Measurements from ENCODE around the gene HNF4A.

HNF4A gene

DNA sequence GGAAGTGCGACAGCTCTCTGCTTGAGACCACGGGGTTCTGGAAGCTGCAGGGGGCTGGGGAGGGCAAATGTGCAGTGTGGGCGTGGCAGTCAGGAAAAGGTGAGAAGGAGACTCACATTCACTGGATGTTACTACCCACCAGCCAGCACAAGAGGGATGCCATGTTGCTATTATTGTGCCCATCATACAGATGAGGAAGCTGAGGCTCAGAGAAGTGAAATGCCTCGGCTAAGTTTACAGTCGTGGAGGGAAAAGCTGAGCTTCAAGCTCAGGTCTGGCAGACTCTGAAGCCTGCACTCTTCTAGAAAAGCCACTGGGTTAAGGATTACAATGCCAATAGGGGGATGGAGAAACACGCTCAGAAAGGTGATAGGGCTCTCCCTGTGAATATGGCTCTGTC, 34.4 kb downstream of the HNF4A start:
- H3K36me3 ChIP-seq (ENCODE audit: control insufficient read depth, insufficient read depth, low read length), result no peaks in the 10 kb centered on the region
- H3K79me2 ChIP-seq (ENCODE audit: control insufficient read depth, insufficient read depth, low read length), result no peaks in the 10 kb centered on the region
- no CpG with 5 or more reads among the region's 6 CpGs for WGBS (ENCODE audit: extremely low coverage, insufficient coverage, low lambda C conversion rate)
- H3K18ac ChIP-seq (ENCODE audit: low read length), result no peak overlapping the region
- H3K4me3 ChIP-seq (ENCODE audit: low read length), result no peak overlapping the region
- H3K4ac ChIP-seq (ENCODE audit: low read depth, low read length), result no peak overlapping the region
- no peaks in the 10 kb centered on the region for H3K79me1 ChIP-seq (ENCODE audit: low read length)
- H2AK5ac ChIP-seq (ENCODE audit: low read length), result no peak overlapping the region
- no peak overlapping the region for H2BK120ac ChIP-seq (ENCODE audit: low read depth, low read length)
- H4K8ac ChIP-seq (ENCODE audit: low read depth, low read length), result no peak overlapping the region
- H2BK15ac ChIP-seq (replicated peaks; ENCODE audit: low read depth), result no peak overlapping the region
- no peak overlapping the region for H4K5ac ChIP-seq (ENCODE audit: low read length)
- H3K9ac ChIP-seq (ENCODE audit: low read length), result no peak overlapping the region
- H2BK5ac ChIP-seq (ENCODE audit: low read length), result no peak overlapping the region
- no peak for DNase-seq
- H3K27ac ChIP-seq (ENCODE audit: low read depth, low read length), result no peak overlapping the region
- H3K27me3 ChIP-seq (ENCODE audit: insufficient read depth, low read length, poor library complexity), result no peaks in the 10 kb centered on the region
- H3K4me1 ChIP-seq (ENCODE audit: control insufficient read depth, low read depth, low read length), result no peaks in the 10 kb centered on the region
- no peak overlapping the region for H3K23ac ChIP-seq (ENCODE audit: low read length)
- H3K4me2 ChIP-seq (ENCODE audit: low read length), result no peak overlapping the region
- no peak overlapping the region for H3K56ac ChIP-seq (ENCODE audit: low read length)

DNA sequence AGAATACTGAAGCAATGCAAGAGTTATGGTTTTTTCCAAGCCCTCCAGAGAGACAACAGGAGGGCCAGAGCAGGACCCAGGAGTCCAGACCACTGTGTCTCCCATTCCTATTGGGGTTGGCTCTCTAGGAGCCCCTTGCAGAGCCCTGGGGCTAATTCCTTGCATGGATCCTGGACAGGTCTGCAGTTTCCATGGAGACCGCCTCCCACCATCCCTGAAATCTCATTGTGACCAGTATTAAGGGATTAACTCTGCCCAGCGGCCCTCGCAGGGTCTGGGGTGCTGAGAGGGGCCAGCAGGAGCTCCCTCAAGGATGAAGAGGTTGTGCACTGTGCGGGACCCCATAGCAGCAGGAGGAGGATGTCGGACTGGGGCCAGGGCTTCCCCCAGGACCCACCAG, 34.8 kb downstream of the HNF4A start:
- Histone ChIP-seq H2BK5ac (ENCODE audit: low read length) (no peak overlapping the region), H3K23ac (ENCODE audit: low read length) (no peak overlapping the region), H4K5ac (ENCODE audit: low read length) (no peak overlapping the region), H3K27ac (ENCODE audit: low read depth, low read length) (no peak overlapping the region), H3K4ac (ENCODE audit: low read depth, low read length) (no peak overlapping the region), H3K79me1 (ENCODE audit: low read length) (no peaks in the 10 kb centered on the region), H3K27me3 (ENCODE audit: insufficient read depth, low read length, poor library complexity) (no peaks in the 10 kb centered on the region), H2AK5ac (ENCODE audit: low read length) (no peak overlapping the region), H3K9ac (ENCODE audit: low read length) (no peak overlapping the region), H3K79me2 (ENCODE audit: control insufficient read depth, insufficient read depth, low read length) (no peaks in the 10 kb centered on the region), H3K18ac (ENCODE audit: low read length) (no peak overlapping the region), H3K56ac (ENCODE audit: low read length) (no peak overlapping the region), H2BK120ac (ENCODE audit: low read depth, low read length) (no peak overlapping the region), H4K8ac (ENCODE audit: low read depth, low read length) (no peak overlapping the region), H2BK15ac (replicated peaks; ENCODE audit: low read depth) (no peak overlapping the region), H3K4me2 (ENCODE audit: low read length) (no peak overlapping the region), H3K4me1 (ENCODE audit: control insufficient read depth, low read depth, low read length) (no peaks in the 10 kb centered on the region), H3K36me3 (ENCODE audit: control insufficient read depth, insufficient read depth, low read length) (no peaks in the 10 kb centered on the region), H3K4me3 (ENCODE audit: low read length) (no peak overlapping the region)
- no peak for DNase-seq
- no CpG with 5 or more reads among the region's 5 CpGs for WGBS (ENCODE audit: extremely low coverage, insufficient coverage, low lambda C conversion rate)

DNA sequence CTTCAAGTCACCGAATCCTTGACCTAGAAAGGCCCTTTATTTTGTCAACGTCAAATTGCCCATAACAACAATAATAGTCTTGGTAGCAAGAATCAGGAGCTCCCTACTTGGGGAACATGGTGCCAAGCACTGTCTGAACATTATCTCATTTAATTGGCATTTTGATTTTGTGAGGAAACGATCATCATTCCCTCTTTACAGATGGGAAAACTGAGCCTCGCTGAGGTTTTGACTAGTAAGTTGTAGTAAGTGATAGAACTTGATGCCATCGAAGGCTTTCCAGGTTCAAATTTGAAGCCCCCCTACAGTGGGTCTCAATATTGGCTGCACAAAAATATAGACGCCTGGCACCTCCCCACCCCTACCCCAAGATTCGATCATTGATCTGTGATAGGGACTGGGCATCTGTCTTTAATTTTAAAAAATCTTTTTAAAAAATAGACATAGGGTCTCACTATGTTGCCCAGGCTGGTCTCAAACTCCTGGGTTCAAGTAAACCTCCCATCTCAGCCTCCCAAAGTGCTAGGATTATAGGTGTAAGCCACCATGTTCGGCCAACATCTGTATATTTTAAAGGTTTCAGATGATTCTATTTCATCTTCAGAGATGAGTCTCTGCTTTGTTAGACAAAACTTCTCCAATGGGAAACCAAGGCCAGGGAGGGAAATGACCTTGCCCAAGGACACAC, 36.7 kb downstream of the HNF4A start:
- WGBS (ENCODE audit: extremely low coverage, insufficient coverage, low lambda C conversion rate), result no CpG with 5 or more reads among the region's 8 CpGs
- H3K27ac ChIP-seq (ENCODE audit: low read depth, low read length), result no peak overlapping the region

DNA sequence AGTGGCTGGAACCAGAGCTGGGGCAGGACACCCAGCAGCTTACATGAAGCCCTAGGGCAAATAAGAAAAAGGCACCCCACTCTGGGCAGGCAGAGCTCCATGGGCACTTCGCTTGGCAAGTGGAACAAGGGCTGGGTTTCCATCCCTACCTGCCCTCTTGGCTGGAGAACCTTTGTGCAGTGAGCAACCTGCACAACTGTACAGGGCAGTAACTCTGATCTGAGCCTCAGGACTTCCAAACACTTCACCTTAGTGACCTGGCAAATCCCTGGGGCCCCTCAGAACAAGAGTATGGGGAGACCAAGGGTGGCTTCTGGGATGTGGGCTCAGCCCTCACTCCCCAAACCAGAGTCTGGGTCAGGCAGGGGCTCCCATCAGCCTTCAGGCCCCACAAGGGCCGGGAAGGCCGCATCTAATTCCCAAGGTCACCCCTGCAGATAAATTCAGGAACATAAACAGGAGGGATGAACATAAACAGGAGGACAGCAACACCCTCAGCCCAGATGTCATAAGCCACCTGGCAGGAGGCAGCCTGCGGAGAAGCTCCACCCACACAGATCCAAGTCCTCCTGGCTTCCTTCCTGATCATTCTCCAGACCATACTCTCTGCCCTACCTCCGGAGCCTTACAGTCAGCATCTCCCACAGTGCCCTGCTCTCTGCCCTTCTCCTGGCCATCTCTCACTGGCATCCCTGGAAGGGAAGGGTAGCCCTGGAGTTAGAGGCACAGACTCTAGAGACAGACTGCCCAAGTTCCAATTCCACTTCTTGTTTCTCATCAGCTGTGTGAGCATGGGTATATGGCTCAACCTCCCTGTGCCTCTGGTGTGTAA, 37.5 kb downstream of the HNF4A start:
- Histone ChIP-seq H3K4me2 (ENCODE audit: low read length) (no peak overlapping the region), H2BK120ac (ENCODE audit: low read depth, low read length) (no peak overlapping the region), H3K27ac (ENCODE audit: low read depth, low read length) (no peak overlapping the region), H3K56ac (ENCODE audit: low read length) (no peak overlapping the region), H3K4me3 (ENCODE audit: low read length) (no peak overlapping the region), H3K36me3 (ENCODE audit: control insufficient read depth, insufficient read depth, low read length) (no peaks in the 10 kb centered on the region), H4K5ac (ENCODE audit: low read length) (no peak overlapping the region), H3K4ac (ENCODE audit: low read depth, low read length) (no peak overlapping the region), H2AK5ac (ENCODE audit: low read length) (no peak overlapping the region), H3K79me2 (ENCODE audit: control insufficient read depth, insufficient read depth, low read length) (no peaks in the 10 kb centered on the region), H3K79me1 (ENCODE audit: low read length) (no peaks in the 10 kb centered on the region), H3K18ac (ENCODE audit: low read length) (no peak overlapping the region), H2BK15ac (replicated peaks; ENCODE audit: low read depth) (no peak overlapping the region), H3K9ac (ENCODE audit: low read length) (no peak overlapping the region), H2BK5ac (ENCODE audit: low read length) (no peak overlapping the region), H3K4me1 (ENCODE audit: control insufficient read depth, low read depth, low read length) (no peaks in the 10 kb centered on the region), H3K23ac (ENCODE audit: low read length) (no peak overlapping the region), H3K27me3 (ENCODE audit: insufficient read depth, low read length, poor library complexity) (no peaks in the 10 kb centered on the region), H4K8ac (ENCODE audit: low read depth, low read length) (no peak overlapping the region)
- no CpG with 5 or more reads among the region's 5 CpGs for WGBS (ENCODE audit: extremely low coverage, insufficient coverage, low lambda C conversion rate)
- DNase-seq, result no peak

More for the DNA sequence above, 36.7 kb downstream of the HNF4A start:
- Histone ChIP-seq H2AK5ac (ENCODE audit: low read length) (no peak overlapping the region), H3K9ac (ENCODE audit: low read length) (no peak overlapping the region), H3K79me2 (ENCODE audit: control insufficient read depth, insufficient read depth, low read length) (no peaks in the 10 kb centered on the region), H2BK120ac (ENCODE audit: low read depth, low read length) (no peak overlapping the region), H3K27me3 (ENCODE audit: insufficient read depth, low read length, poor library complexity) (no peaks in the 10 kb centered on the region), H4K5ac (ENCODE audit: low read length) (no peak overlapping the region), H3K56ac (ENCODE audit: low read length) (no peak overlapping the region), H3K36me3 (ENCODE audit: control insufficient read depth, insufficient read depth, low read length) (no peaks in the 10 kb centered on the region), H3K4me2 (ENCODE audit: low read length) (no peak overlapping the region), H2BK15ac (replicated peaks; ENCODE audit: low read depth) (no peak overlapping the region), H3K79me1 (ENCODE audit: low read length) (no peaks in the 10 kb centered on the region), H3K4me1 (ENCODE audit: control insufficient read depth, low read depth, low read length) (no peaks in the 10 kb centered on the region), H2BK5ac (ENCODE audit: low read length) (no peak overlapping the region), H3K23ac (ENCODE audit: low read length) (no peak overlapping the region), H3K4ac (ENCODE audit: low read depth, low read length) (no peak overlapping the region), H3K18ac (ENCODE audit: low read length) (no peak overlapping the region), H4K8ac (ENCODE audit: low read depth, low read length) (no peak overlapping the region), H3K4me3 (ENCODE audit: low read length) (no peak overlapping the region)
- DNase-seq, result no peak

DNA sequence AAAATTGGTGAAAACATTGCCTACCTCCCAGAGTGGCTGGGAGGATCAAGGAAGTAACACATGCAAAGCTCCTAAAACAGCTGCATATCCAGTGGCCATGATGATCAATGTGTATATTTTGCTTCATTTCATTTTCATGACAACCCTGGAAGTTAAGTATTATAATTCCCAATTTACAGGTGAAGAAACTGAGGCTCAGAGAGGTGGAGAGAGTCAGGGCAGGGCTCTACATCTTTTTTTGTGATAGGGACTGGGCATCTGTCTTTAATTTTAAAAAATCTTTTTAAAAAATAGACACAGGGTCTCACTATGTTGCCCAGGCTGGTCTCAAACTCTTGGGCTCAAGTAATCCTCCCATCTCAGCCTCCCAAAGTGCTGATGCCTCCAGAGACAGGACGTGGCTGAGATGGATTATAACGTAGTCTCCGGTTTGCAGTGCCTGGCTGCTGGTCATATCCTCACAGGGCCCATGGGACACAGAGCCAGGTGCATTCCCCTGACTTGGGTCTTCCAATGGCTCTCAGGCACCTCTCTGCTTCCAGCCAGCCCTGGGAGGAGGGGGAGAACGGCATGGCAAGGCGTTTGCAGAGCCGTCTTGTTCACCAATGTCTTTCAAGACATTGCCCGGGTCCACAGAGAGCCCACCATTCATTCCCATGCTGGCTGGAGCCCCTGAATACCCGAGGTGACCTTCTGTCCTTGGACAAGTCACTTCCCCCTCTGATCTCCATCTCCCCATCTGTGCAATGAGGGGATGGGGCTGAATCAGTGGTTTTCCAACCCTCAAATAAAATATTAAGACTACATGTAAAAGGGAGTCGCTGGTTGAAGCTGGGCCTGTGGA, 38.3 kb downstream of the HNF4A start:
- no peak overlapping the region for H2BK5ac ChIP-seq (ENCODE audit: low read length)
- no peaks in the 10 kb centered on the region for H3K27me3 ChIP-seq (ENCODE audit: insufficient read depth, low read length, poor library complexity)
- no peak overlapping the region for H3K9ac ChIP-seq (ENCODE audit: low read length)
- H3K4me2 ChIP-seq (ENCODE audit: low read length), result no peak overlapping the region
- H2BK120ac ChIP-seq (ENCODE audit: low read depth, low read length), result no peak overlapping the region
- H2BK15ac ChIP-seq (replicated peaks; ENCODE audit: low read depth), result no peak overlapping the region
- no peak overlapping the region for H3K23ac ChIP-seq (ENCODE audit: low read length)
- H3K36me3 ChIP-seq (ENCODE audit: control insufficient read depth, insufficient read depth, low read length), result no peaks in the 10 kb centered on the region
- no peak overlapping the region for H3K56ac ChIP-seq (ENCODE audit: low read length)
- no peak overlapping the region for H4K8ac ChIP-seq (ENCODE audit: low read depth, low read length)
- no peaks in the 10 kb centered on the region for H3K79me2 ChIP-seq (ENCODE audit: control insufficient read depth, insufficient read depth, low read length)
- no peak overlapping the region for H3K4ac ChIP-seq (ENCODE audit: low read depth, low read length)
- no peak overlapping the region for H4K5ac ChIP-seq (ENCODE audit: low read length)
- no peaks in the 10 kb centered on the region for H3K4me1 ChIP-seq (ENCODE audit: control insufficient read depth, low read depth, low read length)
- H3K4me3 ChIP-seq (ENCODE audit: low read length), result no peak overlapping the region
- H3K79me1 ChIP-seq (ENCODE audit: low read length), result no peaks in the 10 kb centered on the region
- no CpG with 5 or more reads among the region's 9 CpGs for WGBS (ENCODE audit: extremely low coverage, insufficient coverage, low lambda C conversion rate)
- H3K18ac ChIP-seq (ENCODE audit: low read length), result no peak overlapping the region
- no peak for DNase-seq
- H2AK5ac ChIP-seq (ENCODE audit: low read length), result no peak overlapping the region
- no peak overlapping the region for H3K27ac ChIP-seq (ENCODE audit: low read depth, low read length)
